HG02870 (cell line): ENCODE data around the gene HNRNPA1.

Experiments
- ATAC-seq: cut with Tn5 transposase; IDR thresholded peaks from one replicate; pipeline ENCODE4 v1.9.1; 2021; ENCODE audit warnings: mild to moderate bottlenecking, moderate library complexity; ENCODE audit not compliant: unreplicated experiment

The HNRNPA1 gene

DNA sequence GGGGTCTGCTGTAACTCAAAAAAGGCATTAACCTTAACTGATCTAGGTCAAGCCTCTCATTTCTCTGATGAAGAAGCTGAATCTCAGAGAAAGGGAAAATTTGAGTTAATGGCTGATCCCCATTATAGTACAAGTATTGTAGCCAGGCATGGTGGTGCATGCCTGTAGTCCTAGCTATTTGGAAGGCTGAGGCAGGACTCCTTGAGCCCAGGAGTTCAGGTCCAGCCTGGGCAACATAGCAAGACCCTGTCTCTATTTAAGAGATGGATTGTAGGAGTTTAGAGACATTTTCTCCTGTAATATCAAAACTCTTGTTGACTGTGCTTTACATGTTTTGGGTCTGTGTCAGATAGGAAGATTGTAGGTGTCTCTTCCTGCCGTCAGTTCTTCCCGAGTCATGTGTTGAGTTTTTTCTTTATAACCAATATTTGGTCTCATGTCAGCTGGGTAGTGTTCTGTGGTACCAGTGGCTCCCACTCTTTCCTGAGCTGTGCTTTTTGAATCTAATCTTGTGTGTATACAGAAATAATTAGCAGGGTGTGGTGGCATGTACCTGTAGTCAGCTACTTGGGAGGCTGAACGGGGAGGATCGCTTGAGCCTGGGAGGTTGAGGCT is 53.0 kb downstream of the HNRNPA1 start:
- no peak for ATAC-seq
